HepG2 (cell line): Measurements from ENCODE around the gene HMCN2. TPM values are rescaled to one million over a fixed set of nuclear protein-coding genes. Genes with fewer than 3 reads are reported as not detected.

Experiments
- ATAC-seq: fragments of 200-7000 bp; cut with Tn5 transposase; 3 replicates; pipeline ENCODE4 v1.9.1; 2020; ENCODE audit warnings: mild to moderate bottlenecking, moderate library complexity
- BruUV-seq: library from RNA; stranded (reverse); fragments of 400-500 nt; replicated peaks from 2 replicates; lab custom pipeline; 2021; lab: Mats Ljungman, UMichigan
- CTCF ChIA-PET: fragments of 300-600 bp; formaldehyde crosslinking; extraction: SDS; loops from one replicate; lab custom pipeline; 2021; ENCODE audit warnings: low total read pairs, inconsistent platforms, low intra/inter-chr PET ratio; lab: Yijun Ruan, JAX
- POLR2A ChIA-PET: fragments of 350-600 bp; sonication (Branson Sonifier 250); formaldehyde crosslinking; loops from one replicate; lab custom pipeline; 2020; ENCODE audit warnings: antibody characterized with exemption, inconsistent platforms; lab: Yijun Ruan, JAX
- DNase-seq: peaks from one replicate; pipeline ENCODE4 v3.0.0-alpha.2; 2015; ENCODE audit warnings: low spot score
- FAIRE-seq: peaks from 3 replicates; lab custom pipeline; 2011; peaks lifted over from hg19 to GRCh38; lab: Jason Lieb, UNC
- H2AFZ ChIP-seq: one replicate; pipeline ENCODE4 v1.6.1; 2011; ENCODE audit warnings: low read length, inconsistent platforms
- H3K27ac ChIP-seq: fragments of 300-600 bp; 3 replicates; pipeline ENCODE4 v1.8.0; 2011; ENCODE audit warnings: mixed run types, mild to moderate bottlenecking, mixed read lengths, low read length, inconsistent platforms; ENCODE audit not compliant: insufficient read depth; ENCODE audit errors: extremely low read length
- H3K27me3 ChIP-seq, 2 experiments: fragments of 200-600 bp in 1 of 2; 2 replicates in 1 of 2; 3 replicates in 1 of 2; pipeline versions ENCODE4 v1.6.0 to v1.8.0; 2011; ENCODE audit warnings: low read length in 2 of 2, mild to moderate bottlenecking in 2 of 2, moderate library complexity in 2 of 2, inconsistent platforms in 1 of 2; ENCODE audit not compliant: insufficient read depth in 2 of 2, control insufficient read depth in 1 of 2
- H3K36me3 ChIP-seq, 2 experiments: fragments of 200-600 bp in 1 of 2; replicated peaks in 1 of 2; 2 replicates in 1 of 2; 3 replicates in 1 of 2; pipeline versions ENCODE4 v1.5.1 to v1.8.0; 2011; ENCODE audit warnings: low read length in 2 of 2, inconsistent platforms in 1 of 2; ENCODE audit not compliant: insufficient read depth in 2 of 2, control insufficient read depth in 1 of 2
- H3K4me1 ChIP-seq: 2 replicates; pipeline ENCODE4 v1.5.1; 2012; ENCODE audit warnings: low read length, inconsistent platforms; ENCODE audit not compliant: insufficient read depth
- H3K4me2 ChIP-seq: 2 replicates; pipeline ENCODE4 v1.6.0; 2011; ENCODE audit warnings: low read depth, low read length, inconsistent platforms
- H3K4me3 ChIP-seq, 3 experiments: fragments of 200-600 bp in 1 of 3; sonication (generic), shearing (Covaris generic) in 1 of 3; replicated peaks in 1 of 3; 2 replicates each; pipeline ENCODE4 v1.5.1; 2011 to 2016; ENCODE audit warnings: low read length in 3 of 3, inconsistent platforms in 2 of 3, low read depth in 2 of 3, mild to moderate bottlenecking in 2 of 3, control low read depth in 1 of 3, mixed read lengths in 1 of 3; ENCODE audit not compliant: insufficient read depth in 1 of 3
- H3K79me2 ChIP-seq: one replicate; pipeline ENCODE4 v1.6.1; 2011; ENCODE audit warnings: low read length, inconsistent platforms; ENCODE audit not compliant: insufficient read depth
- H3K9ac ChIP-seq: 2 replicates; pipeline ENCODE4 v1.6.0; 2011; ENCODE audit warnings: mild to moderate bottlenecking, low read depth, low read length, inconsistent platforms; ENCODE audit not compliant: insufficient read depth
- H3K9me3 ChIP-seq: 2 replicates; pipeline ENCODE4 v1.5.1; 2012; ENCODE audit warnings: mild to moderate bottlenecking, low read length
- H4K20me1 ChIP-seq: 2 replicates; pipeline ENCODE4 v1.6.0; 2011; ENCODE audit warnings: inconsistent platforms, mild to moderate bottlenecking, low read length, moderate library complexity; ENCODE audit not compliant: insufficient read depth
- CTCF ChIP-seq: sonication (generic); formaldehyde crosslinking; IDR thresholded peaks from 2 replicates; pipeline ENCODE4 v1.5.0; 2020; ENCODE audit warnings: mild to moderate bottlenecking, missing genetic modification reagents, moderate library complexity
- E2F2 ChIP-seq: sonication (generic); formaldehyde crosslinking; IDR thresholded peaks from 2 replicates; pipeline ENCODE4 v1.4.0; 2020; ENCODE audit warnings: missing genetic modification reagents, borderline replicate concordance
- EEA1 ChIP-seq: sonication (generic); formaldehyde crosslinking; IDR thresholded peaks from 2 replicates; pipeline ENCODE4 v1.5.1; 2020; ENCODE audit warnings: mild to moderate bottlenecking, missing genetic modification reagents, borderline replicate concordance
- GATAD1 ChIP-seq: IDR thresholded peaks from 2 replicates; pipeline ENCODE4 v1.6.1; 2016; ENCODE audit warnings: missing genetic modification reagents, missing compliant biosample characterization
- GMEB2 ChIP-seq: IDR thresholded peaks from 2 replicates; pipeline ENCODE4 v1.6.1; 2016; ENCODE audit warnings: missing biosample characterization, missing genetic modification reagents, low read depth
- JARID2 ChIP-seq: sonication (generic); formaldehyde crosslinking; IDR thresholded peaks from 2 replicates; pipeline ENCODE4 v1.8.1; 2023; ENCODE audit warnings: missing genetic modification reagents, inconsistent platforms; ENCODE audit not compliant: insufficient replicate concordance
- KDM6A ChIP-seq: IDR thresholded peaks from 2 replicates; pipeline ENCODE4 v1.6.1; 2016; ENCODE audit warnings: low read depth
- NFATC3 ChIP-seq: sonication (generic); formaldehyde crosslinking; IDR thresholded peaks from 2 replicates; pipeline ENCODE4 v1.5.1; 2020; ENCODE audit warnings: mild to moderate bottlenecking, missing genetic modification reagents
- PITX1 ChIP-seq: sonication (generic); formaldehyde crosslinking; IDR thresholded peaks from 2 replicates; pipeline ENCODE4 v1.5.1; 2020; ENCODE audit warnings: mild to moderate bottlenecking, missing genetic modification reagents
- TGIF2 ChIP-seq: IDR thresholded peaks from 2 replicates; pipeline ENCODE4 v1.6.1; 2016; ENCODE audit warnings: control low read depth, missing compliant biosample characterization
- THYN1 ChIP-seq: sonication (generic); formaldehyde crosslinking; IDR thresholded peaks from 2 replicates; pipeline ENCODE4 v1.8.1; 2023; ENCODE audit warnings: low read depth, mild to moderate bottlenecking, moderate library complexity, missing genetic modification reagents, borderline replicate concordance
- ZNF512 ChIP-seq: sonication (generic); formaldehyde crosslinking; IDR thresholded peaks from 2 replicates; pipeline ENCODE4 v1.4.0; 2020; ENCODE audit warnings: mild to moderate bottlenecking, missing genetic modification reagents
- ZNF672 ChIP-seq: sonication (generic); formaldehyde crosslinking; IDR thresholded peaks from 2 replicates; pipeline ENCODE4 v1.8.1; 2022; ENCODE audit warnings: missing genetic modification reagents
- ZNF7 ChIP-seq: IDR thresholded peaks from 2 replicates; pipeline ENCODE4 v1.6.1; 2016; ENCODE audit warnings: missing biosample characterization, missing genetic modification reagents
- ZNF703 ChIP-seq: sonication (generic); formaldehyde crosslinking; IDR thresholded peaks from 2 replicates; pipeline ENCODE4 v1.5.1; 2020; ENCODE audit warnings: missing genetic modification reagents, mild to moderate bottlenecking, moderate library complexity, borderline replicate concordance
- ZNF747 ChIP-seq: sonication (generic); formaldehyde crosslinking; IDR thresholded peaks from 2 replicates; pipeline ENCODE4 v1.8.1; 2023; ENCODE audit warnings: missing genetic modification reagents, mild to moderate bottlenecking, borderline replicate concordance
- ZNF772 ChIP-seq: sonication (generic); formaldehyde crosslinking; IDR thresholded peaks from 2 replicates; pipeline ENCODE4 v1.5.0; 2020; ENCODE audit warnings: mild to moderate bottlenecking, missing genetic modification reagents
- ZNF816 ChIP-seq: sonication (generic); formaldehyde crosslinking; IDR thresholded peaks from 2 replicates; pipeline ENCODE4 v1.8.0; 2022; ENCODE audit warnings: missing genetic modification reagents, mild to moderate bottlenecking, borderline replicate concordance
- WGBS: methylation state at CpG from one replicate; pipeline ENCODE4 v1.1.6; 2017; ENCODE audit warnings: low lambda C conversion rate; 5-methylcytosine and 5-hydroxymethylcytosine counted together
- in situ Hi-C: cut with HindIII; loops from 2 replicates; pipeline ENCODE4 v1.10.0; 2017; ENCODE audit warnings: low pct_unique_long_range_greater_than_20kb; ENCODE audit not compliant: extremely low pct_ligation_motif_present
- intact Hi-C: fragments of 100-400 bp; cut with micrococcal nuclease; formaldehyde crosslinking; loops from one replicate; pipeline ENCODE4 v1.10.0; 2022; ENCODE audit not compliant: unreplicated experiment
- polyA plus RNA-seq, 8 experiments: library from polyadenylated mRNA; depleted of rRNA in 3 of 8; stranded (reverse) in 7 of 8; unstranded in 1 of 8; fragments of >200 nt; fragmentation: Illumina TruSeq in 4 of 8; extraction: Trizol in 4 of 8; gene quantifications; 2 replicates each; pipeline versions ENCODE4 v1.2.1 to v1.2.3, GENCODE V29; 2011 to 2016; ENCODE audit warnings: low read depth in 4 of 8, missing spikeins in 1 of 8, mixed read lengths in 1 of 8; ENCODE audit not compliant: insufficient read depth in 1 of 8
- total RNA-seq, 5 experiments: library from RNA; depleted of rRNA; stranded (reverse); fragments of >200 nt; fragmentation: Illumina TruSeq; extraction: Trizol; gene quantifications; 2 replicates each; pipeline ENCODE4 v1.2.3, GENCODE V29; 2016; ENCODE audit warnings: low read depth in 1 of 5

HMCN2 gene
- total and polyA plus RNA-seq, 2 of the 13 experiments (the other 11 are each of a cell fraction or from before 2014, with no cell fraction given) = 0.09 TPM; not detected in 1

- TF ChIP-seq ZNF512 (CRISPR knock-in tag) (no peak), ZNF703 (CRISPR knock-in tag) (no peak), GATAD1 (CRISPR knock-in tag) (no peak), ZNF747 (no peak), CTCF (no peak)
These were observed 105.8 kb downstream of the HMCN2 start (continued) for GRCh38 chr9:130371196-130371966.

DNA sequence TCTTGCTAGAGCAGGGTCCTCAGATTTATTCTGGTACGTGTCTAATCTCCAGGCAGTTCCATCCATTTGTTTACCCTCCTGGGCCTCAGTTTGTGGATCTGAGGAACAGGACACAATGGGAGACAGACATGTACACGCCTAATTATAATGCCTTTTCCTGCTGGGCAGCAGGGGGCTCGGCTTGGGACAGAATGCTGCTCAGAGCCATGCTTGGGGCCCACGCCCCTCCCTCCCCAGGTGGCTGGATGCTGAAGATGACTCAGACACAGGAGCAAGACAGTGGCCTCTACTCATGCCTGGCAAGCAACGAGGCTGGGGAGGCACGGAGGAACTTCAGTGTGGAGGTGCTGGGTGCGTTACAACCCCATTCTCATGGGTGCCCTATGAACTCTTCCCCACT lies 106.5 kb downstream of the HMCN2 start:
- CTCF ChIA-PET = no interaction called here
- Histone ChIP-seq H4K20me1 (no peaks in the 10 kb centered on the region), H2AFZ (no peak overlapping the region), H3K27ac (no peak overlapping the region), H3K4me2 (no peak overlapping the region), H3K27me3 (peaks cover 2 to 19% of the 10 kb centered on the region in 2 experiments; a peak in 2 of 5 replicates), H3K4me1 (no peaks in the 10 kb centered on the region), H3K36me3 (no peaks in the 10 kb centered on the region), H3K9me3 (no peaks in the 10 kb centered on the region), H3K4me3 (no peak overlapping the region), H3K9ac (no peak overlapping the region), H3K79me2 (no peaks in the 10 kb centered on the region)
- 11% methylated on average over 3 of the region's 7 CpGs for WGBS
- in situ Hi-C loops = no loop called here
- intact Hi-C loops = no loop called here
- FAIRE-seq (no peak), DNase-seq (no peak), ATAC-seq (no peak)
- POLR2A ChIA-PET = no interaction called here
- no TSS peak for BruUV-seq
- TF ChIP-seq EEA1 (CRISPR knock-in tag) (no peak), ZNF816 (CRISPR knock-in tag) (no peak), GMEB2 (no peak), JARID2 (CRISPR knock-in tag) (no peak), KDM6A (CRISPR knock-in tag) (no peak), THYN1 (CRISPR knock-in tag) (no peak), PITX1 (CRISPR knock-in tag) (no peak), NFATC3 (CRISPR knock-in tag) (no peak), ZNF772 (no peak), E2F2 (CRISPR knock-in tag) (no peak), TGIF2 (CRISPR knock-in tag) (no peak), ZNF672 (no peak), ZNF7 (CRISPR knock-in tag) (no peak)
